ENCODE results near the gene CAMK1.

CAMK1 gene

DNA sequence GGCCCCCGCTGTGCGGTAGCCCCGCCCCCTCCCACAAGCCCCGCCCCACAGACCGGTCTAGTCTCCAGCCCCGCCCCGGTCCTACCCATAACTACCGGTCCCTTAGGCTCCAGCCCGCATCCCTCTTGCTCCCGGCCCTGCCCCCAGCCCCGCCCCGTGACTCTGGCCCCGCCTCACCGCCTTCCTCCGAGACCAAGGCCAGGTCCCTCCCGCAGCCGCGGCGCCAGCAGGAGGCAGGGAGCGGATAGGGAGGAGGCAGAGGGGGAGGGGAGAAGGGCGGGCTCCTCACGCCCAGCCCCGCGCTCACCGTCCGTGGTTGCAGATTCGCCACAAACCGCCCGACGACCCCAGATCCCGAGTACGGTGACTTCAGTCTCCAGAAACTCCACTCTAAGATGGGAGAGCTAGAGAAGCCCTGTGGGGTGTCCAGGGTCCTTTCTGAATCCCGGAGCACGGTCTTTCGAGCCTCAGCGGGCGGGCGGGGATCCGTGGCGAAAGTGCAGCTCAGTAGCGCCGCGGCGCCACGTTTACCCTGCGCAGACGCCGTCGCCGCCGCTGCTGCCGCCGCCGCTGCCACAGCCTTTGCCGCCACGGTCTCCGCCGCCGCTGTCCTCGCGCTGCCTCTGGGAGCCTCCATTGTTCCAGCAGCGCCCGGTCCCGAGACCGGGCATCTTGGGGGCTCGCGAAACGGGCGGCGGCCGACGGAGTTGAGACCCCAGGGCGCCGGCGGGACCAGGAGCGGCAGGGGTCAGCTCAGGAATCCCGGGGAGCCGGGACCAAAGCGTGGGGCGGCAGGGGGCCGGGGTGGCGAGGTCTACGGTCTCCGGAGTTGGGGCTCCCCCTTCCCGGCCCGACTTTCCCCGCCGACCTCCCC lies 38.3 kb downstream of the CAMK1 start, which contains the start of gene BRPF1:
BRPF1 (plus strand) TSS at position 530 of the 874 bp plus-strand sequence. CDS start 2,406 bp downstream, outside the sequence.
- H3K27ac ChIP-seq (ENCODE audit: low read depth, low read length, poor library complexity, severe bottlenecking), result peak within 1 kb of the TSS; percentile 71
- H3F3A ChIP-seq (ENCODE audit: insufficient read depth, low read length), result no peaks in the 10 kb centered on the region
- TF ChIP-seq, protein P1, sequence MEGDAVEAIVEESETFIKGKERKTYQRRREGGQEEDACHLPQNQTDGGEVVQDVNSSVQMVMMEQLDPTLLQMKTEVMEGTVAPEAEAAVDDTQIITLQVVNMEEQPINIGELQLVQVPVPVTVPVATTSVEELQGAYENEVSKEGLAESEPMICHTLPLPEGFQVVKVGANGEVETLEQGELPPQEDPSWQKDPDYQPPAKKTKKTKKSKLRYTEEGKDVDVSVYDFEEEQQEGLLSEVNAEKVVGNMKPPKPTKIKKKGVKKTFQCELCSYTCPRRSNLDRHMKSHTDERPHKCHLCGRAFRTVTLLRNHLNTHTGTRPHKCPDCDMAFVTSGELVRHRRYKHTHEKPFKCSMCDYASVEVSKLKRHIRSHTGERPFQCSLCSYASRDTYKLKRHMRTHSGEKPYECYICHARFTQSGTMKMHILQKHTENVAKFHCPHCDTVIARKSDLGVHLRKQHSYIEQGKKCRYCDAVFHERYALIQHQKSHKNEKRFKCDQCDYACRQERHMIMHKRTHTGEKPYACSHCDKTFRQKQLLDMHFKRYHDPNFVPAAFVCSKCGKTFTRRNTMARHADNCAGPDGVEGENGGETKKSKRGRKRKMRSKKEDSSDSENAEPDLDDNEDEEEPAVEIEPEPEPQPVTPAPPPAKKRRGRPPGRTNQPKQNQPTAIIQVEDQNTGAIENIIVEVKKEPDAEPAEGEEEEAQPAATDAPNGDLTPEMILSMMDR (IDR thresholded peaks at IDR 0.05; ENCODE audit: low read length), result no peak
- no peak for TF ChIP-seq EZH2 (IDR thresholded peaks at IDR 0.05; ENCODE audit: borderline replicate concordance, low read length)
- H3K4me1 ChIP-seq (ENCODE audit: insufficient read depth, low read length, severe bottlenecking), result peaks cover 21% of the 10 kb centered on the region
- H3K4me2 ChIP-seq (ENCODE audit: low read length), result peak within 1 kb of the TSS; percentile 95
- no peaks in the 10 kb centered on the region for H4K20me1 ChIP-seq (ENCODE audit: insufficient read depth, low read length)
- peaks cover 19% of the 10 kb centered on the region for H3K79me2 ChIP-seq (ENCODE audit: insufficient read depth, low read length)
- H3K9me2 ChIP-seq (ENCODE audit: low read depth, low read length), result no peaks in the 10 kb centered on the region
- no peak within 1 kb of the TSS for H2AFZ ChIP-seq (ENCODE audit: low read length)
- H3K27me3 ChIP-seq (ENCODE audit: insufficient read depth, low read length), result no peaks in the 10 kb centered on the region
- H3K9ac ChIP-seq (ENCODE audit: low read length), result peak within 1 kb of the TSS; percentile 91
- peak within 1 kb of the TSS; percentile 91 for H3K4me3 ChIP-seq (ENCODE audit: low read depth, low read length, poor library complexity, severe bottlenecking)
- no peaks in the 10 kb centered on the region for H3K9me3 ChIP-seq (ENCODE audit: low read length)
- peaks cover 30% of the 10 kb centered on the region for H3K36me3 ChIP-seq (ENCODE audit: insufficient read depth, low read length)

DNA sequence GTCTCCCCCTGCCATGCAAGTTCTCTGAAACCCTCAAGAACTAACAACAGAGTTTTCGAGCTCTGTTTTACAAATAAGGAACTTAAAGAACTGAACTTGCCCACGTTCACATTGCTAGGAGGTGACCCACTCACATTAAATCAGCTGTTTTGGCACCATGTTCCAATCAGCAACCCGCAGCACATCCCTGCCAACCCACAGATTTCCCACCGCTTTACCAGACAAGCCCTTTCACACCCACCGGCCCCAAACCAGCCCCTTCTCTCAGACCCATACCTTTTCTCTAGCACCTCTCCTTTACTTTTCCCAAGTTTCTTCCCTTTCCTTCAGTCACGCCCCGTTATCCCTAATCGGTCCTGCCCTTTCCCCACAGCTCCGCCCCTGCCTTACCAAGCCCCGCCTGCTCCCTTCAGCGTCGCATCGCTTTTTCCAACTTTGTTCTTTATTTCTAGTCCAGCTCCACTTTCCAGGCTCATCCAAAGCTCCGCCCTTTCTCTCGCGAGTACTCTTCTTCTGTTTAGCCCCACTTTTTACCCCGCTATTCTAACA lies 39.0 kb downstream of the CAMK1 start:
- Histone ChIP-seq H3K27me3 (ENCODE audit: insufficient read depth, low read length) (no peaks in the 10 kb centered on the region), H2AFZ (ENCODE audit: low read length) (no peak overlapping the region), H3K9ac (ENCODE audit: low read length) (peak overlapping the region; percentile 47), H3K9me2 (ENCODE audit: low read depth, low read length) (no peaks in the 10 kb centered on the region), H3K36me3 (ENCODE audit: insufficient read depth, low read length) (peaks cover 27% of the 10 kb centered on the region; the same call in 1 of the 2 replicates), H3K27ac (ENCODE audit: low read depth, low read length, poor library complexity, severe bottlenecking) (no peak overlapping the region), H3K4me3 (ENCODE audit: low read depth, low read length, poor library complexity, severe bottlenecking) (peak overlapping the region; percentile 91), H3K4me1 (ENCODE audit: insufficient read depth, low read length, severe bottlenecking) (peaks cover 21% of the 10 kb centered on the region), H3F3A (ENCODE audit: insufficient read depth, low read length) (no peaks in the 10 kb centered on the region), H3K9me3 (ENCODE audit: low read length) (no peaks in the 10 kb centered on the region), H3K79me2 (ENCODE audit: insufficient read depth, low read length) (peaks cover 19% of the 10 kb centered on the region), H4K20me1 (ENCODE audit: insufficient read depth, low read length) (no peaks in the 10 kb centered on the region), H3K4me2 (ENCODE audit: low read length) (peak overlapping the region; percentile 72)
- no peak for TF ChIP-seq EZH2 (IDR thresholded peaks at IDR 0.05; ENCODE audit: borderline replicate concordance, low read length)
- TF ChIP-seq, protein P1 (IDR thresholded peaks at IDR 0.05; ENCODE audit: low read length), result no peak

DNA sequence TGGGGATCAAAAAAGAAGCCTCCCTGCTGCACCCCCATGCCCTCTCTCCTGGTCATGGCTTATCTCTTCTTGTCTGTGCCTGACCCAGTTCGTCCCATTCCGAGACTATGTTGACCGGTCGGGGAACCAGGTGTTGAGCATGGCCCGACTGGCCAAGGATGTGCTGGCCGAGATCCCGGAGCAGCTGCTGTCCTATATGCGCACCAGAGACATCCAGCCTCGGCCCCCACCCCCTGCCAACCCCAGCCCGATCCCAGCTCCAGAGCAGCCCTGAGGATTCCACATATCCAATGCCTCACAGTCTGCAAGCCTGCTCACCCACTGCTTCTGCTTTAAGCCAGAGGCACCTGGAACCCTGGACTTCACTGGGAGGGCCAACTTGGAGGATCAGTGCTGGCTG lies 40.3 kb downstream of the CAMK1 start:
- H3K27ac ChIP-seq (ENCODE audit: low read depth, low read length, poor library complexity, severe bottlenecking), result no peak overlapping the region
- H3K9me3 ChIP-seq (ENCODE audit: low read length), result no peaks in the 10 kb centered on the region
- peaks cover 19% of the 10 kb centered on the region for H3K79me2 ChIP-seq (ENCODE audit: insufficient read depth, low read length)
- H3K9me2 ChIP-seq (ENCODE audit: low read depth, low read length), result no peaks in the 10 kb centered on the region
- H3K4me2 ChIP-seq (ENCODE audit: low read length), result no peak overlapping the region
- peaks cover 14% of the 10 kb centered on the region; the same call in 1 of the 2 replicates for H3K36me3 ChIP-seq (ENCODE audit: insufficient read depth, low read length)
- peaks cover 21% of the 10 kb centered on the region for H3K4me1 ChIP-seq (ENCODE audit: insufficient read depth, low read length, severe bottlenecking)
- H3F3A ChIP-seq (ENCODE audit: insufficient read depth, low read length), result no peaks in the 10 kb centered on the region
- no peaks in the 10 kb centered on the region for H3K27me3 ChIP-seq (ENCODE audit: insufficient read depth, low read length)
- no peak for TF ChIP-seq EZH2 (IDR thresholded peaks at IDR 0.05; ENCODE audit: borderline replicate concordance, low read length)
- TF ChIP-seq, protein P1 (IDR thresholded peaks at IDR 0.05; ENCODE audit: low read length), result no peak
- no peak overlapping the region for H3K9ac ChIP-seq (ENCODE audit: low read length)
- no peak overlapping the region for H3K4me3 ChIP-seq (ENCODE audit: low read depth, low read length, poor library complexity, severe bottlenecking)
- no peaks in the 10 kb centered on the region for H4K20me1 ChIP-seq (ENCODE audit: insufficient read depth, low read length)
- no peak overlapping the region for H2AFZ ChIP-seq (ENCODE audit: low read length)
